Immature natural killer cell (primary cell): ENCODE results near the gene CELF3. TPM values are rescaled to one million over a fixed set of nuclear protein-coding genes. Genes with fewer than 3 reads are reported as not detected.
"Not testable (repeated sequence)": the region's sequence is repeated elsewhere in the genome, so short reads cannot be mapped to it uniquely, and the experiment has no call there.

Experiments
- DNase-seq, 3 donors: peaks; one replicate each; pipeline ENCODE4 v3.0.0; 2022; ENCODE audit warnings: mixed read lengths in 1 of 3
- H3K27ac Mint-ChIP-seq, 6 donors: one replicate each; pipeline ENCODE4 v1.8.0; 2020; ENCODE audit warnings: mixed read lengths in 6 of 6, mild to moderate bottlenecking in 5 of 6, inconsistent platforms in 4 of 6, moderate library complexity in 3 of 6
- H3K27me3 Mint-ChIP-seq, 3 donors: one replicate each; pipeline ENCODE4 v1.8.0; 2020 to 2021; ENCODE audit warnings: low read depth in 3 of 3, mild to moderate bottlenecking in 3 of 3, mixed read lengths in 3 of 3, moderate library complexity in 3 of 3, inconsistent platforms in 1 of 3
- H3K36me3 Mint-ChIP-seq, 3 donors: one replicate each; pipeline ENCODE4 v1.8.0; 2020; ENCODE audit warnings: mixed read lengths in 3 of 3, inconsistent platforms in 2 of 3, mild to moderate bottlenecking in 2 of 3
- H3K4me1 Mint-ChIP-seq, 2 donors: one replicate each; pipeline ENCODE4 v1.8.0; 2020; ENCODE audit warnings: inconsistent platforms in 2 of 2, mild to moderate bottlenecking in 2 of 2, mixed read lengths in 2 of 2, moderate library complexity in 1 of 2
- H3K4me3 Mint-ChIP-seq, 5 donors: one replicate each; pipeline ENCODE4 v1.8.0; 2020; ENCODE audit warnings: mild to moderate bottlenecking in 5 of 5, mixed read lengths in 5 of 5, inconsistent platforms in 3 of 5, moderate library complexity in 3 of 5
- H3K9me3 Mint-ChIP-seq, 6 donors: one replicate each; pipeline ENCODE4 v1.8.0; 2020; ENCODE audit warnings: mild to moderate bottlenecking in 6 of 6, mixed read lengths in 6 of 6, inconsistent platforms in 4 of 6, moderate library complexity in 3 of 6
- polyA plus RNA-seq, 3 donors: library from polyadenylated mRNA; unstranded; fragments of 300-500 nt; fragmentation: Illumina TruSeq; gene quantifications; one replicate each; pipeline ENCODE4 v1.2.3, GENCODE V29; 2021

The CELF3 gene
- not detected for polyA plus RNA-seq

- H3K9me3 Mint-ChIP-seq = peaks cover 0 to 2% (median 0%) of the 10 kb centered on the region in 6 donors
- no peaks in the 10 kb centered on the region for H3K36me3 Mint-ChIP-seq
- peaks cover 30 to 40% of the 10 kb centered on the region in 2 donors for H3K4me1 Mint-ChIP-seq
- peak within 1 kb of the TSS in 2 of 5 donors; percentile 34 to 51 for H3K4me3 Mint-ChIP-seq
- peaks cover 16 to 27% (median 22%) of the 10 kb centered on the region in 3 donors for H3K27me3 Mint-ChIP-seq
- DNase-seq = peak; percentile 11 to 24 (median 13)
- no peak within 1 kb of the TSS for H3K27ac Mint-ChIP-seq
Measured at GRCh38 chr1:151716771-151717631, at the start of gene CELF3. CELF3 (minus strand) TSS chr1:151716803; CDS start chr1:151716020, 783 bp downstream.

- Mint-ChIP-seq H3K36me3 (peaks cover 12 to 17% (median 16%) of the 10 kb centered on the region in 3 donors), H3K27me3 (peaks cover 0 to 6% (median 0%) of the 10 kb centered on the region in 3 donors), H3K4me1 (peaks cover 22 to 38% of the 10 kb centered on the region in 2 donors), H3K9me3 (no peaks in the 10 kb centered on the region), H3K27ac (peak overlapping the region; percentile 84 to 98 (median 98)), H3K4me3 (peak overlapping the region; percentile 91 to 97 (median 94))
- no peak for DNase-seq
Measured at GRCh38 chr1:151763990-151764389, 47.4 kb upstream of the CELF3 start.

GRCh38 chr1:151762941-151763921 lies 46.6 kb upstream of the CELF3 start, which contains the start of gene MRPL9:
MRPL9 (minus strand) TSS chr1:151763496; CDS start chr1:151763479, 17 bp downstream.
- peaks cover 22 to 38% of the 10 kb centered on the region in 2 donors for H3K4me1 Mint-ChIP-seq
- peaks cover 12 to 17% (median 16%) of the 10 kb centered on the region in 3 donors for H3K36me3 Mint-ChIP-seq
- peak within 1 kb of the TSS; percentile 84 to 98 (median 98) for H3K27ac Mint-ChIP-seq
- peaks cover 0 to 6% (median 0%) of the 10 kb centered on the region in 3 donors for H3K27me3 Mint-ChIP-seq
- peak within 1 kb of the TSS; percentile 91 to 97 (median 94) for H3K4me3 Mint-ChIP-seq
- peak; percentile 78 to 80 (median 78) for DNase-seq
- no peaks in the 10 kb centered on the region for H3K9me3 Mint-ChIP-seq

- Mint-ChIP-seq H3K4me1 (peaks cover 39 to 53% of the 10 kb centered on the region in 2 donors), H3K9me3 (no peaks in the 10 kb centered on the region), H3K4me3 (peak overlapping the region; percentile 10 to 47 (median 38)), H3K27me3 (peaks cover 0 to 6% (median 0%) of the 10 kb centered on the region in 3 donors), H3K36me3 (peaks cover 12 to 22% (median 16%) of the 10 kb centered on the region in 3 donors), H3K27ac (peak overlapping the region in 4 of 6 donors; percentile 57 to 75 (median 68))
- DNase-seq = no peak
Measured at GRCh38 chr1:151760597-151761385, 44.2 kb upstream of the CELF3 start.

GRCh38 chr1:151759241-151759640 lies 42.6 kb upstream of the CELF3 start:
- no peak for DNase-seq
- Mint-ChIP-seq H3K27ac (no peak overlapping the region), H3K4me3 (no peak overlapping the region), H3K9me3 (no peaks in the 10 kb centered on the region), H3K4me1 (peaks cover 43 to 57% of the 10 kb centered on the region in 2 donors), H3K36me3 (peaks cover 12 to 22% (median 20%) of the 10 kb centered on the region in 3 donors), H3K27me3 (peaks cover 0 to 6% (median 0%) of the 10 kb centered on the region in 3 donors)

GRCh38 chr1:151756291-151756690 lies 39.7 kb upstream of the CELF3 start:
- H3K36me3 Mint-ChIP-seq = peaks cover 9 to 31% (median 20%) of the 10 kb centered on the region in 3 donors
- peak overlapping the region in 2 of 5 donors; percentile 11 to 49 for H3K4me3 Mint-ChIP-seq
- H3K9me3 Mint-ChIP-seq = no peaks in the 10 kb centered on the region
- DNase-seq = no peak
- peaks cover 0 to 4% (median 2%) of the 10 kb centered on the region in 3 donors for H3K27me3 Mint-ChIP-seq
- peaks cover 27 to 32% of the 10 kb centered on the region in 2 donors for H3K4me1 Mint-ChIP-seq
- peak overlapping the region in 5 of 6 donors; percentile 12 to 77 (median 33) for H3K27ac Mint-ChIP-seq

GRCh38 chr1:151741516-151741915 lies 24.9 kb upstream of the CELF3 start:
- H3K27me3 Mint-ChIP-seq = peaks cover 1 to 6% (median 3%) of the 10 kb centered on the region in 3 donors
- H3K27ac Mint-ChIP-seq = no peak overlapping the region
- DNase-seq = no peak
- peaks cover 0 to 10% (median under 1%) of the 10 kb centered on the region in 6 donors for H3K9me3 Mint-ChIP-seq
- no peaks in the 10 kb centered on the region for H3K4me1 Mint-ChIP-seq
- peaks cover 0 to 5% (median 0%) of the 10 kb centered on the region in 3 donors for H3K36me3 Mint-ChIP-seq
- H3K4me3 Mint-ChIP-seq = no peak overlapping the region

- H3K4me3 Mint-ChIP-seq = no peak overlapping the region
- peaks cover 0 to 10% (median under 1%) of the 10 kb centered on the region in 6 donors for H3K9me3 Mint-ChIP-seq
- no peak overlapping the region for H3K27ac Mint-ChIP-seq
- H3K4me1 Mint-ChIP-seq = no peaks in the 10 kb centered on the region
- peaks cover 0 to 2% (median 1%) of the 10 kb centered on the region in 3 donors for H3K27me3 Mint-ChIP-seq
- no peak for DNase-seq
- H3K36me3 Mint-ChIP-seq = peaks cover 0 to 5% (median 0%) of the 10 kb centered on the region in 3 donors
Measured at GRCh38 chr1:151739590-151740355, 23.2 kb upstream of the CELF3 start.

- Mint-ChIP-seq H3K36me3 (peaks cover 0 to 5% (median 0%) of the 10 kb centered on the region in 3 donors), H3K4me3 (no peak overlapping the region), H3K27me3 (peaks cover 0 to 2% (median 1%) of the 10 kb centered on the region in 3 donors), H3K4me1 (no peaks in the 10 kb centered on the region), H3K27ac (no peak overlapping the region), H3K9me3 (peaks cover 0 to 10% (median under 1%) of the 10 kb centered on the region in 6 donors)
- no peak for DNase-seq
Measured at GRCh38 chr1:151737479-151737878, 20.9 kb upstream of the CELF3 start.

GRCh38 chr1:151737026-151737425 lies 20.4 kb upstream of the CELF3 start:
- peaks cover 0 to 5% (median 0%) of the 10 kb centered on the region in 3 donors for H3K36me3 Mint-ChIP-seq
- no peak overlapping the region for H3K27ac Mint-ChIP-seq

GRCh38 chr1:151733995-151734394 lies 17.4 kb upstream of the CELF3 start:
- H3K9me3 Mint-ChIP-seq = peaks cover 0 to 10% (median under 1%) of the 10 kb centered on the region in 6 donors
- H3K4me1 Mint-ChIP-seq, H3K27ac Mint-ChIP-seq, H3K4me3 Mint-ChIP-seq, H3K27me3 Mint-ChIP-seq, H3K36me3 Mint-ChIP-seq, DNase-seq: not testable (repeated sequence)

More at GRCh38 chr1:151737026-151737425, 20.4 kb upstream of the CELF3 start:
- Mint-ChIP-seq H3K9me3 (peaks cover 0 to 10% (median under 1%) of the 10 kb centered on the region in 6 donors), H3K4me1 (no peaks in the 10 kb centered on the region), H3K27me3 (peaks cover 0 to 2% (median 1%) of the 10 kb centered on the region in 3 donors), H3K4me3 (no peak overlapping the region)
- DNase-seq = no peak

- Mint-ChIP-seq H3K4me1 (no peaks in the 10 kb centered on the region), H3K36me3 (peaks cover 0 to 5% (median 0%) of the 10 kb centered on the region in 3 donors), H3K27me3 (peaks cover 0 to 3% (median 2%) of the 10 kb centered on the region in 3 donors), H3K27ac (no peak overlapping the region), H3K9me3 (peaks cover 0 to 7% (median 0%) of the 10 kb centered on the region in 6 donors), H3K4me3 (no peak overlapping the region)
- no peak for DNase-seq
Measured at GRCh38 chr1:151733126-151733525, 16.5 kb upstream of the CELF3 start.
